ENCODE results near the gene ZFAND3. TPM values are rescaled to one million over a fixed set of nuclear protein-coding genes. Genes with fewer than 3 reads are reported as not detected.

The ZFAND3 gene
- total and polyA plus RNA-seq, 2 experiments from 2014 or later: 16.9 to 28.2 TPM

GRCh38 chr6:37840143-37840939, 20.8 kb downstream of the ZFAND3 start:
- H3K27me3 Mint-ChIP-seq (ENCODE audit: insufficient read depth, low read depth, poor library complexity): peaks cover 3% of the 10 kb centered on the region
- H3K4me3 ChIP-seq: no peak overlapping the region
- TF ChIP-seq NANOG (IDR thresholded peaks at IDR 0.05; ENCODE audit: borderline replicate concordance): no peak
- H3K36me3 Mint-ChIP-seq (ENCODE audit: low read depth): peaks cover 5% of the 10 kb centered on the region; the same call in 2 of the 3 replicates
- no peak for ATAC-seq
- H3K4me2 ChIP-seq: no peak overlapping the region
- peaks cover 36% of the 10 kb centered on the region for H4K20me1 ChIP-seq (replicated peaks; ENCODE audit: insufficient read depth)
- no peak for DNase-seq (ENCODE audit: low spot score)
- H3K4me3 Mint-ChIP-seq: no peak overlapping the region
- no peaks in the 10 kb centered on the region for H3K27me3 ChIP-seq (ENCODE audit: insufficient read depth)
- H3K9me3 Mint-ChIP-seq: no peaks in the 10 kb centered on the region
- no peaks in the 10 kb centered on the region for H3K9me2 ChIP-seq (ENCODE audit: insufficient read depth)
- H3K4me1 Mint-ChIP-seq: no peaks in the 10 kb centered on the region
- H3K27ac ChIP-seq (ENCODE audit: low read depth): no peak overlapping the region
- H3K4me1 ChIP-seq (ENCODE audit: insufficient read depth): no peaks in the 10 kb centered on the region
- no peaks in the 10 kb centered on the region for H3F3A ChIP-seq (replicated peaks; ENCODE audit: low read depth)
- H3K79me2 ChIP-seq (replicated peaks; ENCODE audit: insufficient read depth): peaks cover 99% of the 10 kb centered on the region
- no peaks in the 10 kb centered on the region; the same call in 1 of the 2 replicates for H3K36me3 ChIP-seq (ENCODE audit: insufficient read depth)
- H3K27ac Mint-ChIP-seq: no peak overlapping the region
- no peak overlapping the region for H2AFZ ChIP-seq

- Histone ChIP-seq H2AFZ (no peak overlapping the region), H3K36me3 (ENCODE audit: insufficient read depth) (no peaks in the 10 kb centered on the region; the same call in 1 of the 2 replicates), H3K27ac (ENCODE audit: low read depth) (no peak overlapping the region), H3K4me2 (no peak overlapping the region), H3K79me2 (replicated peaks; ENCODE audit: insufficient read depth) (peaks cover 99% of the 10 kb centered on the region), H3F3A (replicated peaks; ENCODE audit: low read depth) (no peaks in the 10 kb centered on the region), H3K9me2 (ENCODE audit: insufficient read depth) (no peaks in the 10 kb centered on the region), H3K4me3 (no peak overlapping the region), H3K27me3 (ENCODE audit: insufficient read depth) (no peaks in the 10 kb centered on the region), H3K4me1 (ENCODE audit: insufficient read depth) (no peaks in the 10 kb centered on the region), H4K20me1 (replicated peaks; ENCODE audit: insufficient read depth) (peaks cover 35% of the 10 kb centered on the region)
- TF ChIP-seq CREB1 (CRISPR knock-in tag; IDR thresholded peaks at IDR 0.05; ENCODE audit: low read depth) (no peak), ZNF331 (CRISPR knock-in tag; IDR thresholded peaks at IDR 0.05; ENCODE audit: low read depth) (no peak), STAT1 (IDR thresholded peaks at IDR 0.05; ENCODE audit: unreplicated experiment) (no peak)
- Mint-ChIP-seq H3K4me3 (no peak overlapping the region), H3K36me3 (ENCODE audit: low read depth) (peaks cover 5% of the 10 kb centered on the region; the same call in 2 of the 3 replicates), H3K27ac (no peak overlapping the region), H3K4me1 (no peaks in the 10 kb centered on the region), H3K9me3 (no peaks in the 10 kb centered on the region), H3K27me3 (ENCODE audit: insufficient read depth, low read depth, poor library complexity) (peaks cover 3% of the 10 kb centered on the region)
- no peak for DNase-seq (ENCODE audit: low spot score)
- ATAC-seq: no peak
Measured at GRCh38 chr6:37840940-37841300, 21.4 kb downstream of the ZFAND3 start.

- no peaks in the 10 kb centered on the region for H3K9me3 Mint-ChIP-seq
- Histone ChIP-seq H3K4me1 (ENCODE audit: insufficient read depth) (no peaks in the 10 kb centered on the region), H3K79me2 (replicated peaks; ENCODE audit: insufficient read depth) (peaks cover 99% of the 10 kb centered on the region), H3K36me3 (ENCODE audit: insufficient read depth) (no peaks in the 10 kb centered on the region; the same call in 1 of the 2 replicates), H3F3A (replicated peaks; ENCODE audit: low read depth) (no peaks in the 10 kb centered on the region), H2AFZ (no peak overlapping the region), H3K4me2 (no peak overlapping the region), H3K27ac (ENCODE audit: low read depth) (no peak overlapping the region), H3K9me2 (ENCODE audit: insufficient read depth) (no peaks in the 10 kb centered on the region), H3K4me3 (no peak overlapping the region), H3K27me3 (ENCODE audit: insufficient read depth) (no peaks in the 10 kb centered on the region), H4K20me1 (replicated peaks; ENCODE audit: insufficient read depth) (peaks cover 53% of the 10 kb centered on the region)
- no peak for ATAC-seq
- H3K4me3 Mint-ChIP-seq: no peak overlapping the region
- H3K27ac Mint-ChIP-seq: no peak overlapping the region
- no peak for DNase-seq (ENCODE audit: low spot score)
- H3K4me1 Mint-ChIP-seq: peaks cover 5% of the 10 kb centered on the region
- H3K36me3 Mint-ChIP-seq (ENCODE audit: low read depth): peaks cover 5% of the 10 kb centered on the region; the same call in 1 of the 3 replicates
- H3K27me3 Mint-ChIP-seq (ENCODE audit: insufficient read depth, low read depth, poor library complexity): peaks cover 5% of the 10 kb centered on the region
- TF ChIP-seq JUNB (IDR thresholded peaks at IDR 0.05; ENCODE audit: unreplicated experiment): no peak
- no peak for TF ChIP-seq ZNF331 (CRISPR knock-in tag; IDR thresholded peaks at IDR 0.05; ENCODE audit: low read depth)
- no peak for TF ChIP-seq CTCF (conservative IDR thresholded peaks at IDR 0.05; ENCODE audit: low read depth in 2 of 2)
- TF ChIP-seq NANOG (IDR thresholded peaks at IDR 0.05; ENCODE audit: borderline replicate concordance): no peak
- TF ChIP-seq ZNF114 (CRISPR knock-in tag; IDR thresholded peaks at IDR 0.05): no peak
Measured at GRCh38 chr6:37845026-37845911, 25.7 kb downstream of the ZFAND3 start.

Measured in GM23338 (cell line).